ENCODE results near the gene FAM168A. TPM values are rescaled to one million over a fixed set of nuclear protein-coding genes. Genes with fewer than 3 reads are reported as not detected.

The FAM168A gene
- total RNA-seq, 1 experiment from 2014 or later = 25.9 TPM

DNA sequence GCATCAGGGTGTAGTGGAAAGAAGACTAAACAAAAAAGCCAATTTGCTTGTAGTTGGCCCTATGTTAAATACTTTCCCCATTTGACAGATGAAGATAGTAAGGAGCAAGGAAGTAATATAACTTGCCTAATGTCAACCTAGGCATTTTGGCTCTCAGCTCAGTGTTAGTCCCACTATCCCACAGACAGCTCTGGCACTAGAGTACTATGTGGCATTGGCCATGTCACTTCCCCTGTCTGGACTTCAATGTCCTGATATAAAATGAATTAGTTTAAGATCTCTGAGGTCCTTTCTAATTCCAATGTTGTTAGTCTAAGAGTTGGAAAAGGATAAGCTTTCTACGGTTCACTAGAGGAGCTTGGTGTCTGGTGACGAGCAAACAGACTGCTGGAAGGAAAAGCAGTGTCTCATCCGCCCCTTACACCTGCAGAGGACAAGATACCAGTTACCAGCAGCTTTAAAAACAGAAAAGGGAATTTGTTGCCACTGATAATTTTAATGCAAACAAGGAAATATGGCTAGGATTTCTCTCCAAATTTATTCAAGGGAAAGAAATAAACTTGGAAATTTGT, 129.2 kb downstream of the FAM168A start (continued):
- TF ChIP-seq STAT6 (CRISPR knock-in tag; conservative IDR thresholded peaks at IDR 0.05; ENCODE audit: low read depth) (no peak), ZNF317 (CRISPR knock-in tag; IDR thresholded peaks at IDR 0.05; ENCODE audit: borderline replicate concordance, low read depth) (no peak), USF1 (CRISPR knock-in tag; IDR thresholded peaks at IDR 0.05) (no peak), SMAD3 (CRISPR knock-in tag; IDR thresholded peaks at IDR 0.05; ENCODE audit: borderline replicate concordance) (no peak), TCF7 (CRISPR knock-in tag; IDR thresholded peaks at IDR 0.05; ENCODE audit: low read depth) (no peak), NR3C1 (CRISPR knock-in tag; conservative IDR thresholded peaks at IDR 0.05; ENCODE audit: low read depth) (no peak)
- TF ChIP-seq, protein P1, sequence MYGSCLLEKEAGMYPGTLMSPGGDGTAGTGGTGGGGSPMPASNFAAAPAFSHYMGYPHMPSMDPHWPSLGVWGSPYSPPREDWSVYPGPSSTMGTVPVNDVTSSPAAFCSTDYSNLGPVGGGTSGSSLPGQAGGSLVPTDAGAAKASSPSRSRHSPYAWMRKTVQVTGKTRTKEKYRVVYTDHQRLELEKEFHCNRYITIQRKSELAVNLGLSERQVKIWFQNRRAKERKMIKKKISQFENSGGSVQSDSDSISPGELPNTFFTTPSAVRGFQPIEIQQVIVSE (CRISPR knock-in tag; IDR thresholded peaks at IDR 0.05; ENCODE audit: borderline replicate concordance) = no peak

DNA sequence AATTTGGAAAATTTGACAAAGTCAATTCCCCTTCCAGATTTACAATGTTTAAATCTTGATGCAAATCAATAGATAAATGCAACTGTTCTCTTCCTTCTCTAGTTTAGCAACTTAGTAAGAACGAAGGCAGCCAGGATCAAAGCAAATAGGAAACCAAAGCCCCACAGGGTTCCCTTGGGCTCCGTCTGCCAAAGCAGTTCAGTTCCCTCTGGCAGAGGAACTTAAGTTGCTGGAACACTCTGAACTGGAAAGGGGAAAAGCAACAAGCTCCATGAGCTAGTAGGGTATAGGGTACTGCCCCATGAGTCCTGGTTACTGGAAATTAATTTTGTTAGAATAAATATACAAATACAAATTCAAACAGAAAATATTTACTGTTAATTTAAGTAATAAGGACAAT, 130.4 kb downstream of the FAM168A start:
- ATAC-seq = no peak
- Mint-ChIP-seq H3K4me1 (no peaks in the 10 kb centered on the region), H3K9me3 (no peaks in the 10 kb centered on the region), H3K4me3 (no peak overlapping the region), H3K36me3 (no peaks in the 10 kb centered on the region), H3K27ac (no peak overlapping the region), H3K27me3 (ENCODE audit: low read depth) (no peaks in the 10 kb centered on the region)
- CTCF ChIA-PET = interaction anchor here (1.4 to 2.9 kb wide), 2 partner anchors 9 to 11 kb away, joined by 4 to 16 read pairs; no protein-coding TSS in a partner anchor
- no peak for TF ChIP-seq TEAD1 (CRISPR knock-in tag; IDR thresholded peaks at IDR 0.05)
- TF ChIP-seq ZNF263 (CRISPR knock-in tag; IDR thresholded peaks at IDR 0.05; ENCODE audit: low read depth) = no peak
- TF ChIP-seq ZBTB43 (CRISPR knock-in tag; IDR thresholded peaks at IDR 0.05) = no peak
- TF ChIP-seq, protein P2, sequence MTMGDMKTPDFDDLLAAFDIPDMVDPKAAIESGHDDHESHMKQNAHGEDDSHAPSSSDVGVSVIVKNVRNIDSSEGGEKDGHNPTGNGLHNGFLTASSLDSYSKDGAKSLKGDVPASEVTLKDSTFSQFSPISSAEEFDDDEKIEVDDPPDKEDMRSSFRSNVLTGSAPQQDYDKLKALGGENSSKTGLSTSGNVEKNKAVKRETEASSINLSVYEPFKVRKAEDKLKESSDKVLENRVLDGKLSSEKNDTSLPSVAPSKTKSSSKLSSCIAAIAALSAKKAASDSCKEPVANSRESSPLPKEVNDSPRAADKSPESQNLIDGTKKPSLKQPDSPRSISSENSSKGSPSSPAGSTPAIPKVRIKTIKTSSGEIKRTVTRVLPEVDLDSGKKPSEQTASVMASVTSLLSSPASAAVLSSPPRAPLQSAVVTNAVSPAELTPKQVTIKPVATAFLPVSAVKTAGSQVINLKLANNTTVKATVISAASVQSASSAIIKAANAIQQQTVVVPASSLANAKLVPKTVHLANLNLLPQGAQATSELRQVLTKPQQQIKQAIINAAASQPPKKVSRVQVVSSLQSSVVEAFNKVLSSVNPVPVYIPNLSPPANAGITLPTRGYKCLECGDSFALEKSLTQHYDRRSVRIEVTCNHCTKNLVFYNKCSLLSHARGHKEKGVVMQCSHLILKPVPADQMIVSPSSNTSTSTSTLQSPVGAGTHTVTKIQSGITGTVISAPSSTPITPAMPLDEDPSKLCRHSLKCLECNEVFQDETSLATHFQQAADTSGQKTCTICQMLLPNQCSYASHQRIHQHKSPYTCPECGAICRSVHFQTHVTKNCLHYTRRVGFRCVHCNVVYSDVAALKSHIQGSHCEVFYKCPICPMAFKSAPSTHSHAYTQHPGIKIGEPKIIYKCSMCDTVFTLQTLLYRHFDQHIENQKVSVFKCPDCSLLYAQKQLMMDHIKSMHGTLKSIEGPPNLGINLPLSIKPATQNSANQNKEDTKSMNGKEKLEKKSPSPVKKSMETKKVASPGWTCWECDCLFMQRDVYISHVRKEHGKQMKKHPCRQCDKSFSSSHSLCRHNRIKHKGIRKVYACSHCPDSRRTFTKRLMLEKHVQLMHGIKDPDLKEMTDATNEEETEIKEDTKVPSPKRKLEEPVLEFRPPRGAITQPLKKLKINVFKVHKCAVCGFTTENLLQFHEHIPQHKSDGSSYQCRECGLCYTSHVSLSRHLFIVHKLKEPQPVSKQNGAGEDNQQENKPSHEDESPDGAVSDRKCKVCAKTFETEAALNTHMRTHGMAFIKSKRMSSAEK (CRISPR knock-in tag; IDR thresholded peaks at IDR 0.05; ENCODE audit: borderline replicate concordance) = no peak
- TF ChIP-seq, protein P3, sequence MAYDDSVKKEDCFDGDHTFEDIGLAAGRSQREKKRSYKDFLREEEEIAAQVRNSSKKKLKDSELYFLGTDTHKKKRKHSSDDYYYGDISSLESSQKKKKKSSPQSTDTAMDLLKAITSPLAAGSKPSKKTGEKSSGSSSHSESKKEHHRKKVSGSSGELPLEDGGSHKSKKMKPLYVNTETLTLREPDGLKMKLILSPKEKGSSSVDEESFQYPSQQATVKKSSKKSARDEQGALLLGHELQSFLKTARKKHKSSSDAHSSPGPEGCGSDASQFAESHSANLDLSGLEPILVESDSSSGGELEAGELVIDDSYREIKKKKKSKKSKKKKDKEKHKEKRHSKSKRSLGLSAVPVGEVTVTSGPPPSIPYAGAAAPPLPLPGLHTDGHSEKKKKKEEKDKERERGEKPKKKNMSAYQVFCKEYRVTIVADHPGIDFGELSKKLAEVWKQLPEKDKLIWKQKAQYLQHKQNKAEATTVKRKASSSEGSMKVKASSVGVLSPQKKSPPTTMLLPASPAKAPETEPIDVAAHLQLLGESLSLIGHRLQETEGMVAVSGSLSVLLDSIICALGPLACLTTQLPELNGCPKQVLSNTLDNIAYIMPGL (CRISPR knock-in tag; IDR thresholded peaks at IDR 0.05) = no peak
- no peak for TF ChIP-seq FOXK1 (CRISPR knock-in tag; IDR thresholded peaks at IDR 0.05)
- TF ChIP-seq, protein P4, sequence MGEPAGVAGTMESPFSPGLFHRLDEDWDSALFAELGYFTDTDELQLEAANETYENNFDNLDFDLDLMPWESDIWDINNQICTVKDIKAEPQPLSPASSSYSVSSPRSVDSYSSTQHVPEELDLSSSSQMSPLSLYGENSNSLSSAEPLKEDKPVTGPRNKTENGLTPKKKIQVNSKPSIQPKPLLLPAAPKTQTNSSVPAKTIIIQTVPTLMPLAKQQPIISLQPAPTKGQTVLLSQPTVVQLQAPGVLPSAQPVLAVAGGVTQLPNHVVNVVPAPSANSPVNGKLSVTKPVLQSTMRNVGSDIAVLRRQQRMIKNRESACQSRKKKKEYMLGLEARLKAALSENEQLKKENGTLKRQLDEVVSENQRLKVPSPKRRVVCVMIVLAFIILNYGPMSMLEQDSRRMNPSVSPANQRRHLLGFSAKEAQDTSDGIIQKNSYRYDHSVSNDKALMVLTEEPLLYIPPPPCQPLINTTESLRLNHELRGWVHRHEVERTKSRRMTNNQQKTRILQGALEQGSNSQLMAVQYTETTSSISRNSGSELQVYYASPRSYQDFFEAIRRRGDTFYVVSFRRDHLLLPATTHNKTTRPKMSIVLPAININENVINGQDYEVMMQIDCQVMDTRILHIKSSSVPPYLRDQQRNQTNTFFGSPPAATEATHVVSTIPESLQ (CRISPR knock-in tag; IDR thresholded peaks at IDR 0.05) = no peak
- TF ChIP-seq, protein P5, sequence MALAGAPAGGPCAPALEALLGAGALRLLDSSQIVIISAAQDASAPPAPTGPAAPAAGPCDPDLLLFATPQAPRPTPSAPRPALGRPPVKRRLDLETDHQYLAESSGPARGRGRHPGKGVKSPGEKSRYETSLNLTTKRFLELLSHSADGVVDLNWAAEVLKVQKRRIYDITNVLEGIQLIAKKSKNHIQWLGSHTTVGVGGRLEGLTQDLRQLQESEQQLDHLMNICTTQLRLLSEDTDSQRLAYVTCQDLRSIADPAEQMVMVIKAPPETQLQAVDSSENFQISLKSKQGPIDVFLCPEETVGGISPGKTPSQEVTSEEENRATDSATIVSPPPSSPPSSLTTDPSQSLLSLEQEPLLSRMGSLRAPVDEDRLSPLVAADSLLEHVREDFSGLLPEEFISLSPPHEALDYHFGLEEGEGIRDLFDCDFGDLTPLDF (CRISPR knock-in tag; IDR thresholded peaks at IDR 0.05) = no peak
- DNase-seq (ENCODE audit: low spot score) = no peak
- POLR2A ChIA-PET = no interaction called here
